Glutamatergic neuron (in vitro differentiated cells): Measurements from ENCODE around the gene ZNF615. TPM values are rescaled to one million over a fixed set of nuclear protein-coding genes. Genes with fewer than 3 reads are reported as not detected.
"Not testable (repeated sequence)": the region's sequence is repeated elsewhere in the genome, so short reads cannot be mapped to it uniquely, and the experiment has no call there.

Experiments
- DNase-seq: peaks from one replicate; pipeline ENCODE4 v3.0.0; 2022
- H3K27ac Mint-ChIP-seq: one replicate; pipeline ENCODE4 v1.8.0; 2020; ENCODE audit warnings: mild to moderate bottlenecking, mixed read lengths, inconsistent platforms; ENCODE audit not compliant: unreplicated experiment
- H3K27me3 Mint-ChIP-seq: one replicate; pipeline ENCODE4 v1.8.0; 2020; ENCODE audit warnings: mild to moderate bottlenecking, moderate library complexity, mixed read lengths, inconsistent platforms; ENCODE audit not compliant: unreplicated experiment
- H3K36me3 Mint-ChIP-seq: one replicate; pipeline ENCODE4 v1.8.0; 2020; ENCODE audit warnings: mild to moderate bottlenecking, mixed read lengths, inconsistent platforms; ENCODE audit not compliant: unreplicated experiment
- H3K4me1 Mint-ChIP-seq: one replicate; pipeline ENCODE4 v1.8.0; 2020; ENCODE audit warnings: mild to moderate bottlenecking, low read depth, mixed read lengths, inconsistent platforms; ENCODE audit not compliant: unreplicated experiment
- H3K4me3 Mint-ChIP-seq: one replicate; pipeline ENCODE4 v1.8.0; 2020; ENCODE audit warnings: mild to moderate bottlenecking, mixed read lengths, inconsistent platforms; ENCODE audit not compliant: unreplicated experiment
- H3K9me3 Mint-ChIP-seq: one replicate; pipeline ENCODE4 v1.8.0; 2020; ENCODE audit warnings: mild to moderate bottlenecking, moderate library complexity, mixed read lengths, inconsistent platforms; ENCODE audit not compliant: unreplicated experiment
- total RNA-seq: library from RNA; stranded (reverse); fragmentation: NEBNext Ultra II Directional; extraction: Animal tissue kit (Norgen Biotek cat#: 25700); gene quantifications from one replicate; pipeline ENCODE4 v1.2.1, GENCODE V29; 2021; ENCODE audit not compliant: unreplicated experiment
- TF ChIP-seq, protein P1 (sequence below): fragments of 200-600 bp; sonication (generic); IDR thresholded peaks from one replicate; pipeline ENCODE4 v1.5.0; 2021; ENCODE audit not compliant: partially characterized antibody, unreplicated experiment

The ZNF615 gene
- total RNA-seq, 1 donor from 2014 or later, result 12.3 TPM

DNA sequence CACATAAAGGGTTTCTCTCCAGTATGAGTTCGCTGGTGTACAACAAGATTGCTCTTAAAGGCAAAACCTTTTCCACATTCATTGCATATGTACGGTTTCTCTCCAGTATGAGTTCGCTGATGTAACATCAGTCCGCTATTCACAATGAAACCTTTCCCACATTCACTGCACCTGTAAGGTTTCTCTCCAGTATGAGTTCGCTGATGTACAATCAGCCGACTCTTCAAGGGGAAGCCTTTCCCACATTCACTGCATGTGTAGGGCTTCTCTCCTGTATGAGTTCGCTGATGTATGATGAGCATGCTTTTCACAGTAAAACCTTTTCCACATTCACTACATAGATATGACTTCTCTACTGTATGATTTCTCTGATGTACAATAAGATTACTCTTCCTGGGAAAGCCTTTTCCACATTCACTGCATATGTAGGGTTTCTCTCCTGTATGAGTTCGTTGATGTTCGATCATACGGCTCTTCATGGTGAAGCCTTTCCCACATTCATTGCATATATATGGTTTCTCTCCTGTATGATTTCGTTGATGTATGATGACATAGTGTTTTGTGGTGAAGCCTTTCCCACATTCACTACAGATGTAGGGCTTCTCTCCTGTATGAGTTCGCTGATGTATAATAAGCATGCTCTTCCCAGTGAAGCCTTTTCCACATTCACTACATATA, 26.2 kb upstream of the ZNF615 start:
- peaks cover 73% of the 10 kb centered on the region for H3K36me3 Mint-ChIP-seq
- H3K27me3 Mint-ChIP-seq, result no peaks in the 10 kb centered on the region
- no peak overlapping the region for H3K27ac Mint-ChIP-seq
- no peak for DNase-seq
- no peaks in the 10 kb centered on the region for H3K4me1 Mint-ChIP-seq
- H3K9me3 Mint-ChIP-seq, result peaks cover 8% of the 10 kb centered on the region
- TF ChIP-seq, protein P1, sequence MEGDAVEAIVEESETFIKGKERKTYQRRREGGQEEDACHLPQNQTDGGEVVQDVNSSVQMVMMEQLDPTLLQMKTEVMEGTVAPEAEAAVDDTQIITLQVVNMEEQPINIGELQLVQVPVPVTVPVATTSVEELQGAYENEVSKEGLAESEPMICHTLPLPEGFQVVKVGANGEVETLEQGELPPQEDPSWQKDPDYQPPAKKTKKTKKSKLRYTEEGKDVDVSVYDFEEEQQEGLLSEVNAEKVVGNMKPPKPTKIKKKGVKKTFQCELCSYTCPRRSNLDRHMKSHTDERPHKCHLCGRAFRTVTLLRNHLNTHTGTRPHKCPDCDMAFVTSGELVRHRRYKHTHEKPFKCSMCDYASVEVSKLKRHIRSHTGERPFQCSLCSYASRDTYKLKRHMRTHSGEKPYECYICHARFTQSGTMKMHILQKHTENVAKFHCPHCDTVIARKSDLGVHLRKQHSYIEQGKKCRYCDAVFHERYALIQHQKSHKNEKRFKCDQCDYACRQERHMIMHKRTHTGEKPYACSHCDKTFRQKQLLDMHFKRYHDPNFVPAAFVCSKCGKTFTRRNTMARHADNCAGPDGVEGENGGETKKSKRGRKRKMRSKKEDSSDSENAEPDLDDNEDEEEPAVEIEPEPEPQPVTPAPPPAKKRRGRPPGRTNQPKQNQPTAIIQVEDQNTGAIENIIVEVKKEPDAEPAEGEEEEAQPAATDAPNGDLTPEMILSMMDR, result no peak
- H3K4me3 Mint-ChIP-seq, result no peak overlapping the region

DNA sequence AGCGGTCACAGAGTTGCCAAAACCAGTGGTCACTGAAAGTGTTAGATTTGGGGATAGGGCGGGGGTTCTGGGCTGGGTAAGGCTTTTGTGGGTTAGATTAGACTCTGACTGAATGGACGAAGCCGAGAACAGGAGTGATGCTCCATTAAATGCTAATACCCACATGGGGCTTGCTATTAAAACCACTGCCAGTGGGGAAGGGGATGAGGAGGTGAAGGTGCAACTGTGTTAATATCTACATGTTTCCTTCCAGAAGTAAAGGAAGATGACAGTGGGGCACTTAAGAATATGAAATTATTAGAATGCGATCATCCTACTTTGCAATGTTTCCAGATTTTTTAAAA, 20.7 kb upstream of the ZNF615 start:
- H3K4me1 Mint-ChIP-seq, result peaks cover 6% of the 10 kb centered on the region
- peak overlapping the region; percentile 98 for H3K27ac Mint-ChIP-seq
- H3K36me3 Mint-ChIP-seq, result peaks cover 44% of the 10 kb centered on the region
- DNase-seq, result no peak
- H3K27me3 Mint-ChIP-seq, result peaks cover 10% of the 10 kb centered on the region
- TF ChIP-seq, protein P1, result no peak
- H3K9me3 Mint-ChIP-seq, result peaks cover 8% of the 10 kb centered on the region
- H3K4me3 Mint-ChIP-seq, result peak overlapping the region; percentile 96

DNA sequence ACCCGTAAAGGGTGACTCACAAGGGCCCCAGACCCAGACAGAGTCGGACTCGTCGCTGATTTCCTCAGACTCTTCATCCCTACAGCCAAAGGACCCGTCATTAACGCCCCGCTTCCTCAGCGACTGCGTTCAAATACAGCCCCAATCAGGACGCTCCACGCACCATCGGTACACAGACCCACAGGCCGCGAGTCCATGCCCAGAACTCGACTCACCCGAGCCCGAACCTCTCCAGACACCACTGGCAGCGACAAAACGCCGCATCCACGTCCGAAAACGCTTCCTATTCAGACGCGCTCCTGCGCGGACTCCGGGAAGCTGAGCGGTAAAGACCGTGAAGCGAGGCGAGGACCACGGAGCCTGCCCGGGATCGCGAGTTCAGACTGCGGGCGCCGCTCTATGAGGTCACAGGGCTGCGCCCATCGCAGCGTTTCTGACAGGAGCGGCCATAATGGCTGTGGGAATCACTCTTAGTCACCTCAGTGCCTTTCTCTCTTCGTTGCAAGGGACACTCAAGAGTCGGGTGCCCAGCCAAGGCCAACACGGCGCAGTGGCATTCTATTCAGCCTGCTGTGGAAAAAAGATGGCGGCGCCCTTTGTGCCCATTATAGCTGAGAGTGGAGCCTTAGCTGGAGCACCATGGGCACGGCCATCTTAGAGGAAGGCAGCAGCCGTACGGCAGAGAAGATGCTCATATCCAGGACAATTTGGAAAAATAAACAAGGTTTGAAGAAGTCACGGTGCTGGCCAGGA, 20.2 kb upstream of the ZNF615 start, which contains the start of gene ZNF614:
TSS of gene ZNF614 (minus strand) at position 353 of the 753 bp plus-strand sequence. CDS start 2,634 bp downstream, outside the sequence.
- H3K36me3 Mint-ChIP-seq, result peaks cover 43% of the 10 kb centered on the region
- H3K4me3 Mint-ChIP-seq, result peak within 1 kb of the TSS; percentile 96
- H3K9me3 Mint-ChIP-seq, result peaks cover 8% of the 10 kb centered on the region
- H3K27me3 Mint-ChIP-seq, result peaks cover 10% of the 10 kb centered on the region
- TF ChIP-seq, protein P1, result no peak
- H3K4me1 Mint-ChIP-seq, result peaks cover 6% of the 10 kb centered on the region
- DNase-seq, result peak; percentile 93
- peak within 1 kb of the TSS; percentile 98 for H3K27ac Mint-ChIP-seq

DNA sequence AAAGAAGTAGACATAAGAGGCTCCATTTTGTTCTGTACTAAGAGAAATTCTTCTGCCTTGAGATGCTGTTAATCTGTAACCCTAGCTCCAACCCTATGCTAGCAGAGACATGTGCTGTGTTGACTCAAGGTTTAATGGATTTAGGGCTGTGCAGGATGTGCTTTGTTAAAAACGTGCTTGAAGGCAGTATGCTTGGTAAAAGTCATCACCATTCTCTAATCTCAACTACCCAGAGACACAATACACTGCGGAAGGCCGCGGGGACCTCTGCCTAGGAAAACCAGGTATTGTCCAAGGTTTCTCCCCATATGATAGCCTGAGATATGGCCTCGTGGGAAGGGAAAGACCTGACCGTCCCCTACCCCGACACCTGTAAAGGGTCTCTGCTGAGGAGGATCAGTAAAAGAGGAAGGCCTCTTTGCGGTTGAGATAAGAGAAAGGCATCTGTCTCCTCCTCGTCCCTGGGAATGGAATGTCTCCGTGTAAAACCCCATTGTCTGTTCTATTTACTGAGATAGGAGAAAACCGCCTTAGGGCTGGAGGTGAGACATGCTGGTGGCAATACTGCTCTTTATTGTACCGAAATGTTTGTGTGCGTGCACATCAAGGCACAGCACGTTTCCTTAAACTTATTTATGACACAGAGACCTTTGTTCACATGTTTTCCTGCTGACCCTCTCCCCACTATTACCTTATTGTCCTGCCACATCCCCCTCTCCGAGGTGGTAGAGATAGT, 18.4 kb upstream of the ZNF615 start:
- H3K4me1 Mint-ChIP-seq, DNase-seq: not testable (repeated sequence)
- Mint-ChIP-seq H3K27me3 (peaks cover 10% of the 10 kb centered on the region), H3K36me3 (peaks cover 43% of the 10 kb centered on the region), H3K4me3 (peak overlapping the region; percentile 96), H3K27ac (peak overlapping the region; percentile 39), H3K9me3 (peaks cover 12% of the 10 kb centered on the region)

DNA sequence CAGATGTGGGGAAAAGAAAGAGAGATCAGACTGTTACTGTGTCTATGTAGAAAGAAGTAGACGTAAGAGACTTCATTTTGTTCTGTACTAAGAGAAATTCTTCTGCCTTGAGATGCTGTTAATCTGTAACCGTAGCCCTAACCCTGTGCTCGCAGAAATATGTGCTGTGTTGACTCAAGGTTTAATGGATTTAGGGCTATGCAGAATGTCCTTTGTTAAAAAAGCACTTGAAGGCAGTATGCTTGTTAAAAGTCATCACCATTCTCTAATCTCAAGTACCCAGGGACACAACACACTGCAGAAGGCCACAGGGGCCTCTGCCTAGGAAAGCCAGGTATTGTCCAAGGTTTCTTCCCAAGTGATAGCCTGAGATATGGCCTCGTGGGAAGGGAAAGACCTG, 16.5 kb upstream of the ZNF615 start:
- DNase-seq, H3K4me3 Mint-ChIP-seq, H3K4me1 Mint-ChIP-seq, H3K9me3 Mint-ChIP-seq, H3K27ac Mint-ChIP-seq: not testable (repeated sequence)
- peaks cover 10% of the 10 kb centered on the region for H3K27me3 Mint-ChIP-seq
- H3K36me3 Mint-ChIP-seq, result peaks cover 50% of the 10 kb centered on the region
